ENCODE data around the gene ZNF235.

The ZNF235 gene

GRCh38 chr19:44236384-44236783 lies 68.4 kb downstream of the ZNF235 start:
- TF ChIP-seq CTCF (IDR thresholded peaks at IDR 0.05; ENCODE audit: borderline replicate concordance, control extremely low read depth, extremely low read depth, insufficient read depth, missing control alignments): no peak
- in situ Hi-C loops (cut with MboI; ENCODE audit: low sequenced_read_pairs, unreplicated experiment): no loop called here
- DNase-seq (ENCODE audit: low spot score): no peak
